GM15510 (cell line): ENCODE results near the gene ZNF106.

Experiments
- POLR2A ChIP-seq: IDR thresholded peaks from 3 replicates; pipeline ENCODE4 v1.6.1; 2011; ENCODE audit warnings: borderline replicate concordance; ENCODE audit not compliant: insufficient read length; ENCODE audit errors: extremely low read depth

ZNF106 gene

GRCh38 chr15:42453826-42454225 is 37.1 kb downstream of the ZNF106 start:
- TF ChIP-seq POLR2A = no peak

DNA sequence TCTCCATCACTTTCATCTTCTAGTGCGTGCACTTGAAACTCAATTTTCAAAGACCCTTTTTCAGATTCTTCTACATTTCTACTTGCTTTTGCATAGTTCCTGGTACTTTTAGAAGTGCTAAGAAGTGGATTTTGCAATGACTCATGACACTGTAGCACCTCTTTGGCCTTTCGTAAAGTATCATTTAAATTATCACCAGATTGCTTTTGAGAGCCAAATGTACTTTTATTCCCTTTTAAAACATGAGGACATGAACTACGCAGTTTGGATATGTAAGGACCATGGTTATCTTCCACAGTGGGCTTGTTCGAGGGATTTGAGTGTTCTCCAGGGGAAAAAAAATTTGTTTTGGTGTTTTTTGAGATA is 40.5 kb downstream of the ZNF106 start:
- TF ChIP-seq POLR2A = no peak

DNA sequence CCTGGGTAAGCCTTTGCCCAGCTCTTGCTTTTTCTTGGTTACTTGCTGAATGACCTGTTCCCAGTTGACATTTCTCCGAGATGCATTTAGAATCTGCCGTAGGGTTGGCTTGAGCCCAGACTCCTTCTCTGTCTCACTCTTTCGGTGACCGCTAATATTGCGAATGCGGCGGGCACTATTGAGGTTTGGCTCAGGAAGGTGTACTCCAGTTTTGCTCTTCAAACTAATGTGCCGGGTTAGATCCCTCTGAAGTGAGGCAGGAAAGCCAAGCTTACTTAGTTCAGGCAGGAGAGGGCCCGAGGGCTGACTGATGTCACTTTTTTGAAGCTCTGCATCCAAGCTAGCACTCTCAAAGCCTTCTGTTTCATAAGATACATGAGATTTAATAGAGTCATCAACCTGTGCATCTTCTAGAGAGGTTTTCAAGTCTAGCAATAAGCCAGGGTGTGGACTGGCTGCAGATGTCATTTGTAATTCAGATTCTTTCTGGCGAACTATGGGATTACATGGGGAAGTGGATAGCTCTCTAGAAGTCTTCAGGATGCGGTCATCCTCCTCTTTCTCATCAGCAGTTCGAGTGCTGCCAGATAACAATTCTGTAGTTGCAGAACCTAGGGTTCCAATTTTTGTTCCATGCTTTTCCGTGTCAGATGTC is 41.0 kb downstream of the ZNF106 start:
- no peak for TF ChIP-seq POLR2A

GRCh38 chr15:42448281-42448680 is 42.7 kb downstream of the ZNF106 start:
- TF ChIP-seq POLR2A = no peak

DNA sequence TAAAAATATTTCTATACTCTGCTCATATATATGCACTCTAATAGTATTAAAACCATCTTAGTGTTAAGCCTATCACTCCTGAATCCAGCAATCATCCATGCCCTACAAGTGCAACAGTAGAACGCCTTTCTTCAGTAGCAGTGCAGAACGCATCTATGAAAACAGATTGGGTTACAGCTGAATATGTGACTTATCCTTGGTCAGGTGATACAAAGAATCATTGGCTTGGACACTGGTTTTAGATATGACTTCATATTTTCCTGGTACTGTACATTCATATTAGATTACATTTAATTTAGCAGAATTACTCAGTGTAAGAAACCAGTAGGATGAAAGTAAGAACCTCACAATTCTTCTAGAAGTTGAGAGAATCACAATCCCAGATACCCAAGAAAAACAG is 43.3 kb downstream of the ZNF106 start:
- no peak for TF ChIP-seq POLR2A

DNA sequence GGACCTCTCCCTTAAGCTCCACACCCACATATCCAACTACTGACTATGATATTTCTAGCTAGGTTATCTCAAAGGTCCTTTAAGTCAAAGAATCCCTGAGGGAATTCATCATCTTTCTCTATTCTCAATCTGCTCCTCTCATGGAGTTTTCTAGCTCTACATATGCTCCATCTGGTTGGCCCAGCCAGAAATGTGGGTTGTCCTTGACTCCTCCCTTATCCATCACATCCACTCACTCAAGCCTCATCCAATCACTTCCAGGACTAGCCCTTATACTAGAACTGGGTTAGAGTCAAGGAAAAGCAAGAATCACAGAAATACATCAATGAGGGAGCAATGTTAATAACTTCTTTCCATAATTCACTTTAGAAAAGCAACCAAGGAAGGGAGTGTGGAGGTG is 45.4 kb downstream of the ZNF106 start:
- TF ChIP-seq POLR2A = no peak

DNA sequence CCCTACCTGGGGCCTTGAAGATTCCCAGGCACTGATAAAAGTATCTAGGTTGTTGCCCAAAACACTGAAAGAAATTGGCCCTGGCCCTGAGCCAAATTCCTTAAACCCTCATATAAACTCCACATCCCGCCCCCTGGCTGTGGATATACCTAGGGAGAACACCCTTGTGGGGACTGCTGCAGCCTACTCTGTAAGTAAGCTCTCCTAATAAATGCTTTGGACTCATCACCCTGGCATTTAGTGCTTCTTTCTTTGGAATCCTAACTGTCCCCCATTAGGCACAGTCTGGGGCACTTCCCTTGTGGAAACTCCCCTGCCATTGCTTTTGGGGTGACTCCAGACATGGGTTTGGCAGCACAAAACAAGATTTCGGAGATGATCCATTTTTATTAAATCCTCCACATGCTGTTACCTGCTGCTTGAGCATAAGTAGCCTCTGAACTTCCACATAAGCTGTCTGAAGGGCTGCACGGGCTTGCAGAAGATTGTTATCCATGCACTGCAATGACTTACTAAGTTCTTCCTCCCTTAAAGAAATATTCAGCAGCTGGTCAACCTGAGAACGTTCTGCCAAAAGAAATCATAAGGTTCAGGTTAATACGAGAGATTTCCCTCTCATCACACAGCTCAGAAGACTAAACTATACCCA is 46.4 kb downstream of the ZNF106 start:
- no peak for TF ChIP-seq POLR2A

- TF ChIP-seq POLR2A = no peak
Observed at GRCh38 chr15:42427429-42428223, 63.3 kb downstream of the ZNF106 start.

DNA sequence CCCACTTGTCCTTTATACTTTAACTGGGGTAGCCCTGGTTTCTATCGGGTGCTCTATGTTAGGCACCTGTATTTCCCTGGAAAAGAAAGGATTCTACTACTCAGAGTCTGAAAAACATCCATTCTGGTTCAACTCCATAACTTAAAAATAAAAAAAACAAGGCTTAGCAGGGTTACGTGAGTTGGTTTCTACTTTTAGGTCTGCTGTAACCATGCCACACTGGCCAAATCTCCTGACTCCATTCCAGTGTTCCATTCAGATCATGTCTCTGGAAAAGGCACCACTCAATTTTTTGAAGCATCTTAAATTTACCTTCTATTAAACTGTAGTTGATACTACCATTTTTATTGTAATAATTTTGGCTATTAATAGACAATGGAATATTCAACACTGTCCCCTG is 69.6 kb downstream of the ZNF106 start:
- no peak for TF ChIP-seq POLR2A

DNA sequence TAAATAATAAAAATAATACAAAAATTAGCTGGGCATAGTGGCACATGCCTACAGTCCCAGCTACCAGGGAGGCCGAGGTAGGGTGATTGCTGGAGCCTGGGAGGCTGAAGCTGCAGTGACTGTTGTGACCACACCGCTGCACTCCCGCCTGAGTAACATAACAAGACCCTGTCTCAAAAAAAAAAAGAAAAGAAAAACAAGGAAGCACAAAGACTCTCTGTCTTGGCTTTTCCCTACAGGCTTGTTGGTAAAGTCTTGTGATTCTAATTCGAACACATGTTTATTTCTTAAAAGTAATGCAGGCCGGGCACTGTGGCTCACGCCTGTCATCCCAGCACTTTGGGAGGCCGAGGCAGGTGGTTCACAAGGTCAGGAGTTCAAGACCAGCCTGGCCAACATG is 71.6 kb downstream of the ZNF106 start:
- TF ChIP-seq POLR2A = no peak

- TF ChIP-seq POLR2A = no peak
Observed at GRCh38 chr15:42413920-42414319, 77.0 kb downstream of the ZNF106 start.

DNA sequence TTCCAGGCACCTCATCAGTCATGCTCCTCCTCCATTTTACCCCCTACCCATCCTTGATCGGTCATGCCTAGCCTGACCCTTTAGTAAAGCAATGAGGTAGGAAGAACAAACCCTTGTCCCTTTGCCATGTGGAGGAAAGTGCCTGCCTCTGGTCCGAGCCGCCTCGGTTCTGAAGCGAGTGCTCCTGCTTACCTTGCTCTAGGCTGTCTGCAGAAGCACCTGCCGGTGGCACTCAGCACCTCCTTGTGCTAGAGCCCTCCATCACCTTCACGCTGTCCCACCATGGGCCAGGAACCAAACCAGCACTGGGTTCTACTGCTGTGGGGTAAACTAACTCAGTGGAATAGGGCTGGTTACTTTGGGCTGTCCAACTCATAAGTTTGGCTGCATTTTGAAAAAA is 79.1 kb downstream of the ZNF106 start:
- TF ChIP-seq POLR2A = no peak

DNA sequence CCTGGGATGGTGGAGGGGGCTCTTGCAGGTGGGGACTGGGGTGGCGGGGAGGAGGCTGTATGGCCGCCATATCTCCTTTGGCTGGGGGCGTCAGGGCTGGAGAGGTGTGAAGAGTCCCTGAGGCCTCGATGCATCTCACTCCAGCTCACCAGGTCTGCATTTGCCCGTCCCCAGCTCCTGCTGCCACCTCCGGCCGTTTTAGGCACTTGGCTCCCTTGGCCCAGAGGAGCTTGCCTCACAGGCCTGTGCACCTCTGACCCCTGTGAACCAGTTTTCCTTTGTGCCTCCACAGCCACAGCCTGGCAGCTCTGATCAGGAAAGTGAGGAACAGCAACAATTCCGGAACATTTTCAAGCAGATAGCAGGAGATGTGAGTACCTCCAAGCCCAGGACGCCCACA is 81.9 kb downstream of the ZNF106 start:
- TF ChIP-seq POLR2A = no peak

GRCh38 chr15:42408178-42408577 is 82.8 kb downstream of the ZNF106 start:
- TF ChIP-seq POLR2A = no peak

- TF ChIP-seq POLR2A = no peak
Observed at GRCh38 chr15:42405863-42406482, 85.0 kb downstream of the ZNF106 start.
